ENCODE results near the gene LTBP1.

DNA sequence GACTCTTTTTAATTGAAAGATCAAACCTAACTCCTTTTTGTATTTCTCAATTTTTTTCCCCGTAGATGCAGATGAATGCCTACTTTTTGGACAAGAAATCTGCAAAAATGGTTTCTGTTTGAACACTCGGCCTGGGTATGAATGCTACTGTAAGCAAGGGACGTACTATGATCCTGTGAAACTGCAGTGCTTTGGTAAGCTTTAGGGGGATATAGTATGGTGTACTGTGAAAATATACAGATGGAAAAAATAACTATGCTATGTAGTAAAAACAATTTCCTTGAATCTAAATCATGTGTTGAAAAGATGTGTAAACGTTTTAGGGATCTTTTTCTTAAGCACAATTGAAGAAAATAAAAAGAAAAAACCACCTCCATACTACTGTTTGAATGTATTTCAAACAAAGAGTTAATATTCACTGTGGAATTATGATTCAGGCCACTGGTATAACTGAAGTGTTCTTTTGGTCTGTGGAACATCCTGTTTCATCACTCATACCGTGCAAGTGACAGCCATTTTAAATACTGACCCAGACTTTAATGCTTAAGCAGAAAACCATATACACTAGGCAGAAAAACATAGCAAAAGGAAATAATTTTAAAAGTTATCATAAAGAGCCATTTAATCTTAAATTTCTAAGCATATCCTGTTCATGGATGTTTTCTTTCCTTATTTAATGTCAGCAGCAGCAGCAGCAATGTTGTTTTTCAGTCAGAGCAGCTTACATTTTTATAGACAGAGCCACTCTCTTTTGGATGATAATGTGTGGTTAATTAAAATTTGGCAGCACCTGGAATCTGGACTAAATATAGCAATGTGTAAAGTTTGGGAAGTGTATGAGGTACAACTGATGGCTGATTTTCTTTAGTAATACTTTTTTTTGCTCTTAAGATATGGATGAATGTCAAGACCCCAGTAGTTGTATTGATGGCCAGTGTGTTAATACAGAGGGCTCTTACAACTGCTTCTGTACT is 416.9 kb downstream of the LTBP1 start:
- TF ChIP-seq CTCF (IDR thresholded peaks at IDR 0.05), result no peak
- no peak for TF ChIP-seq POLR2A (IDR thresholded peaks at IDR 0.05)
- no peak for TF ChIP-seq EP300 (IDR thresholded peaks at IDR 0.05)

Measured in ovary (tissue), 3 donors.